Endothelial cell of umbilical vein (primary cell): ENCODE results near the gene ACAD8. TPM values are rescaled to one million over a fixed set of nuclear protein-coding genes. Genes with fewer than 3 reads are reported as not detected.

Experiments
- BruUV-seq: library from RNA; stranded (reverse); fragments of 400-500 nt; replicated peaks from 2 replicates; lab custom pipeline; 2021; lab: Mats Ljungman, UMichigan
- CTCF ChIA-PET: fragments of 300-600, 350-600 bp; sonication (Branson Sonifier 250); formaldehyde crosslinking; loops from one replicate; lab custom pipeline; 2021; ENCODE audit warnings: antibody characterized with exemption, inconsistent platforms; lab: Charles Lee
- POLR2A ChIA-PET: fragments of 300-600, 350-600 bp; sonication (Branson Sonifier 250); formaldehyde crosslinking; loops from one replicate; lab custom pipeline; 2021; ENCODE audit warnings: antibody characterized with exemption, inconsistent platforms; lab: Charles Lee
- DNase-seq: peaks from one replicate; pipeline ENCODE4 v3.0.0-alpha.2; 2011; ENCODE audit warnings: low read depth, low spot score
- FAIRE-seq: peaks from 2 replicates; lab custom pipeline; 2011; peaks lifted over from hg19 to GRCh38; lab: Jason Lieb, UNC
- H2AFZ ChIP-seq: 2 replicates; pipeline ENCODE4 v1.6.0; 2012; ENCODE audit warnings: low read depth, low read length, control low read depth, inconsistent platforms
- H3K27ac ChIP-seq: 2 replicates; pipeline ENCODE4 v1.5.1; 2011; ENCODE audit warnings: low read depth, mild to moderate bottlenecking, control low read depth, low read length, moderate library complexity; ENCODE audit not compliant: insufficient read depth
- H3K27me3 ChIP-seq, 2 experiments: 2 replicates each; pipeline versions ENCODE4 v1.6.0 to v1.6.1; 2011; ENCODE audit warnings: low read length in 2 of 2, mixed read lengths in 1 of 2; ENCODE audit not compliant: control insufficient read depth in 2 of 2, insufficient read depth in 2 of 2
- H3K36me3 ChIP-seq, 2 experiments: 2 replicates in 1 of 2; 3 replicates in 1 of 2; pipeline ENCODE4 v1.5.1; 2011; ENCODE audit warnings: low read length in 2 of 2, mild to moderate bottlenecking in 1 of 2, moderate library complexity in 1 of 2; ENCODE audit not compliant: control insufficient read depth in 2 of 2, insufficient read depth in 2 of 2; ENCODE audit errors: extremely low read depth in 1 of 2
- H3K4me1 ChIP-seq: 3 replicates; pipeline ENCODE4 v1.5.1; 2011; ENCODE audit warnings: mild to moderate bottlenecking, low read length; ENCODE audit not compliant: control insufficient read depth, insufficient read depth; ENCODE audit errors: extremely low read depth
- H3K4me2 ChIP-seq: 2 replicates; pipeline ENCODE4 v1.6.1; 2011; ENCODE audit warnings: low read length, control low read depth, mixed read lengths; ENCODE audit not compliant: insufficient read depth
- H3K4me3 ChIP-seq, 3 experiments: fragments of 200-600 bp in 1 of 3; sonication (generic), shearing (Covaris generic) in 1 of 3; replicated peaks in 1 of 3; 2 replicates each; pipeline ENCODE4 v1.5.1; 2011 to 2016; ENCODE audit warnings: control low read depth in 3 of 3, low read length in 3 of 3, mild to moderate bottlenecking in 2 of 3, inconsistent platforms in 1 of 3, low read depth in 1 of 3, moderate library complexity in 1 of 3; ENCODE audit not compliant: insufficient read depth in 1 of 3
- H3K79me2 ChIP-seq: 2 replicates; pipeline ENCODE4 v1.6.0; 2012; ENCODE audit warnings: low read length, inconsistent platforms; ENCODE audit not compliant: control insufficient read depth, insufficient read depth
- H3K9ac ChIP-seq: replicated peaks from 2 replicates; pipeline ENCODE3; 2011; ENCODE audit warnings: low read length, control low read depth; ENCODE audit not compliant: insufficient read depth; ENCODE audit errors: extremely low read depth
- H3K9me1 ChIP-seq: replicated peaks from 3 replicates; pipeline ENCODE4 v1.6.0; 2011; ENCODE audit warnings: mild to moderate bottlenecking, low read length; ENCODE audit not compliant: control insufficient read depth, insufficient read depth; ENCODE audit errors: extremely low read depth
- H3K9me3 ChIP-seq: replicated peaks from 2 replicates; pipeline ENCODE4 v1.5.1; 2012; ENCODE audit warnings: low read length, inconsistent platforms; ENCODE audit not compliant: control insufficient read depth, insufficient read depth
- H4K20me1 ChIP-seq: replicated peaks from 2 replicates; pipeline ENCODE3; 2011; ENCODE audit warnings: mild to moderate bottlenecking, low read length; ENCODE audit not compliant: control insufficient read depth, insufficient read depth; ENCODE audit errors: extremely low read depth
- GATA2 ChIP-seq: IDR thresholded peaks from 2 replicates; pipeline ENCODE4 v1.7.0; 2011; ENCODE audit warnings: low read depth, mild to moderate bottlenecking, moderate library complexity, mixed read lengths, low read length; ENCODE audit not compliant: insufficient read length, insufficient read depth
- JUN ChIP-seq: IDR thresholded peaks from 2 replicates; pipeline ENCODE4 v1.6.1; 2011; ENCODE audit warnings: borderline replicate concordance, low read depth; ENCODE audit not compliant: insufficient read length, insufficient read depth
- MYC ChIP-seq: IDR thresholded peaks from one replicate; pipeline ENCODE4 v1.6.1; 2011; ENCODE audit warnings: mild to moderate bottlenecking, low read depth, low read length
- dilution Hi-C: fragments of 300-500 bp; cut with MboI; formaldehyde crosslinking; loops from one replicate; pipeline ENCODE4 v1.15.0; 2019; ENCODE audit warnings: low sequenced_read_pairs; ENCODE audit not compliant: extremely low pct_ligation_motif_present
- intact Hi-C: fragments of 100-400 bp; cut with micrococcal nuclease; formaldehyde crosslinking; loops from one replicate; pipeline ENCODE4 v1.10.0; 2022
- polyA plus RNA-seq, 4 experiments: library from polyadenylated mRNA; depleted of rRNA in 3 of 4; stranded (reverse) in 3 of 4; unstranded in 1 of 4; fragments of >200 nt; gene quantifications; 2 replicates each; pipeline versions ENCODE4 v1.2.1 to v1.2.3, GENCODE V29; 2011 to 2012; ENCODE audit warnings: missing spikeins in 1 of 4
- total RNA-seq: library from RNA; stranded (reverse); gene quantifications from 2 replicates; pipeline ENCODE4 v1.2.3, GENCODE V29; 2021
- TF ChIP-seq, protein P1 (sequence below): IDR thresholded peaks from 2 replicates; pipeline ENCODE4 v1.6.1; 2011; ENCODE audit not compliant: insufficient read depth, insufficient read length

Gene ACAD8
- total and polyA plus RNA-seq, 2 donors (not counting 3 experiments of a cell fraction or from before 2014, with no cell fraction given): 22.9 to 29.0 TPM

DNA sequence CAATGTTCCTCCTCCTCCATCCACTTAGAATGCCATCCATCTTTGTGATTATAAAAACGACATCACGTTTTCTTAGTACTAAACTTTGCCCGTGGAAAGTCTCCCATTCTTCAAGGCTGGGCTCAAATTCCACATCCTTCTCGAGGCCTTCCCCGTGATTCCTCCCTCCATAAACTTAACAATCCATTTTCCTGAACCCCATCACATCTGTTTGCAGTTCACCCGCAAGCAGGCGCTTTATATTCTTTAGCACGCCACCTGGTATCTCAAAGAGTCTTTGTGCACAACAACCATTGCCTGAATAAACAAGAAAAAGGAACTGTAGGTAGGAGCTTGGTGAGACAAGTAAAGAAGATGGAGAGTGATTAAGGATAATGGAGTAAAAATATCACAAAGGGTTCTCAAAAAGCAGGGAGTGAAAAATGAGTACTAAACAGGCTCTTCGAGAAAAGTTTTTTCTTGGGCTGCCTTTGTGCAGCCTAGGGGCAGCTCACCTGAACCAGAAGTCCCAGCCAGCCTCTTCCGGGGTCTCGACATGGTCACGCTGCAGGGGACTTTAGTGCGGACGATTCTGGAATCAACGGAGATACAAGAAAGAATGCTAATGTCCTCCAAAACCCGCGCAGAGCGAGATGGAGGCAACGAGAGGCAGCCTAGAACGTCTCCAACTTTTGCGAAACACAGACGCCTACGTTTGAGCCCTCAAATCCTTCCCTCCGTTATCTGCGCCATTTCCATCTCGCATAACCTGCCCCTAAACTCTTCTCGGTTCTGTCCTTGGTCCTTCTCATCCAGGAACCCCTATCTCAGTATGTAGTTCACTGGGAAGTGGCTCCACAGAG, 801 bp upstream of the ACAD8 start:
- DNase-seq: no peak
- H3K4me1 ChIP-seq: peaks cover 11% of the 10 kb centered on the region
- no peak for TF ChIP-seq MYC
- TF ChIP-seq JUN: no peak
- TF ChIP-seq GATA2: no peak
- TF ChIP-seq, protein P1, sequence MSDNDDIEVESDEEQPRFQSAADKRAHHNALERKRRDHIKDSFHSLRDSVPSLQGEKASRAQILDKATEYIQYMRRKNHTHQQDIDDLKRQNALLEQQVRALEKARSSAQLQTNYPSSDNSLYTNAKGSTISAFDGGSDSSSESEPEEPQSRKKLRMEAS: no peak
- no peaks in the 10 kb centered on the region for H4K20me1 ChIP-seq
- peaks cover 6% of the 10 kb centered on the region for H3K79me2 ChIP-seq
- POLR2A ChIA-PET: no interaction called here
- H3K9ac ChIP-seq: peak overlapping the region; percentile 36
- no peak overlapping the region for H3K27ac ChIP-seq
- dilution Hi-C loops: no loop called here
- peak overlapping the region; percentile 61 to 88 (median 72) for H3K4me3 ChIP-seq
- no peaks in the 10 kb centered on the region for H3K27me3 ChIP-seq
- no peaks in the 10 kb centered on the region for H3K9me3 ChIP-seq
- CTCF ChIA-PET: interaction anchor here (1.1 to 2.7 kb wide), 3 partner anchors 10 to 45 kb away, joined by 6 to 11 read pairs (median 11); partner anchors contain the start of gene NCAPD3
- H3K4me2 ChIP-seq: peak overlapping the region; percentile 64
- no peaks in the 10 kb centered on the region for H3K9me1 ChIP-seq
- TSS peak; percentile 28 for BruUV-seq
- peak overlapping the region; percentile 72 for H2AFZ ChIP-seq
- FAIRE-seq: no peak
- peaks cover 2 to 20% of the 10 kb centered on the region in 2 experiments for H3K36me3 ChIP-seq
- intact Hi-C loops: loop anchor here (1.0 to 5.0 kb wide), 4 partner anchors 28 to 215 kb away; partner anchors contain the start of genes GLB1L2 and VPS26B
